Thyroid gland (tissue), 4 donors: ENCODE results near the gene NKAIN4. TPM values are rescaled to one million over a fixed set of nuclear protein-coding genes. Genes with fewer than 3 reads are reported as not detected.
A peak's percentile ranks its signal among the peaks of the same experiment; 100 is the strongest.

Source experiments
- DNase-seq, 2 donors: peaks; one replicate each; pipeline ENCODE4 v3.0.0-alpha.2; 2019
- H3K27ac ChIP-seq, 3 donors: fragments of 200-600 bp; sonication (generic); 1 replicate in 2 of 3; 2 replicates in 1 of 3; pipeline ENCODE4 v1.5.1; 2016 to 2019; ENCODE audit warnings: mild to moderate bottlenecking in 1 of 3, moderate library complexity in 1 of 3
- H3K27me3 ChIP-seq: fragments of 200-600 bp; sonication (generic); one replicate; pipeline ENCODE4 v1.5.1; 2019
- H3K36me3 ChIP-seq, 2 donors: fragments of 200-600 bp; sonication (generic); one replicate each; pipeline ENCODE4 v1.5.1; 2016 to 2019
- H3K4me1 ChIP-seq, 2 donors: fragments of 200-600 bp; sonication (generic); one replicate each; pipeline ENCODE4 v1.5.1; 2017 to 2019
- H3K4me3 ChIP-seq, 3 donors: fragments of 200-600 bp; sonication (generic); replicated peaks in 1 of 3; 1 replicate in 2 of 3; 2 replicates in 1 of 3; pipeline ENCODE4 v1.5.1; 2016; ENCODE audit warnings: mild to moderate bottlenecking in 1 of 3
- H3K9me3 ChIP-seq: fragments of 200-600 bp; sonication (generic); one replicate; pipeline ENCODE4 v1.5.1; 2017
- CTCF ChIP-seq, 6 experiments: fragments of 200-600 bp in 3 of 6; fragments of 450-650 bp in 3 of 6; sonication (generic) in 3 of 6; IDR thresholded peaks; one replicate each; pipeline ENCODE4 v1.5.1; 2016 to 2019; ENCODE audit warnings: antibody characterized with exemption in 6 of 6, mild to moderate bottlenecking in 2 of 6, inconsistent platforms in 1 of 6, moderate library complexity in 1 of 6
- POLR2A ChIP-seq, 2 donors: fragments of 450-650 bp; IDR thresholded peaks; one replicate each; pipeline ENCODE4 v1.6.1; 2017; ENCODE audit warnings: antibody characterized with exemption in 2 of 2, mild to moderate bottlenecking in 2 of 2, moderate library complexity in 1 of 2
- WGBS, 2 donors: methylation state at CpG; one replicate each; pipeline ENCODE4 v1.1.5; 2017; 5-methylcytosine and 5-hydroxymethylcytosine counted together
- intact Hi-C: fragments of 100-400 bp; cut with DNase I; formaldehyde crosslinking; loops from one replicate; pipeline ENCODE4 v1.15.1; 2023
- total RNA-seq, 4 donors: library from RNA; depleted of rRNA; stranded (reverse); fragments of >200 nt; gene quantifications; one replicate each; pipeline ENCODE4 v1.2.3, GENCODE V29; 2016

NKAIN4 gene
- total RNA-seq, 4 donors from 2014 or later, result 0.45 to 5.5 (median 0.67) TPM; not detected in 1

GRCh38 chr20:63269724-63270123, 15.5 kb upstream of the NKAIN4 start:
- H3K27ac ChIP-seq, result no peak overlapping the region
- H3K4me3 ChIP-seq, result no peak overlapping the region
- DNase-seq, result no peak
- H3K36me3 ChIP-seq, result no peaks in the 10 kb centered on the region
- intact Hi-C loops, result no loop called here
- TF ChIP-seq POLR2A (IDR thresholded peaks at IDR 0.05) (no peak), CTCF (IDR thresholded peaks at IDR 0.05) (no peak)
- peaks cover 23 to 47% of the 10 kb centered on the region in 2 donors for H3K4me1 ChIP-seq
- H3K9me3 ChIP-seq, result no peaks in the 10 kb centered on the region
- 94 to 96% methylated on average over 9 of the region's 9 CpGs for WGBS, 2 donors
- H3K27me3 ChIP-seq, result no peaks in the 10 kb centered on the region

GRCh38 chr20:63268671-63269439, 14.6 kb upstream of the NKAIN4 start:
- no peak overlapping the region for H3K4me3 ChIP-seq
- H3K4me1 ChIP-seq, result peaks cover 17 to 47% of the 10 kb centered on the region in 2 donors
- TF ChIP-seq POLR2A (IDR thresholded peaks at IDR 0.05) (no peak), CTCF (IDR thresholded peaks at IDR 0.05) (no peak)
- no peak overlapping the region for H3K27ac ChIP-seq
- no peaks in the 10 kb centered on the region for H3K27me3 ChIP-seq
- WGBS, 2 donors, result 33 to 37% methylated on average over 12 to 13 of the region's 18 CpGs
- H3K36me3 ChIP-seq, result no peaks in the 10 kb centered on the region
- H3K9me3 ChIP-seq, result no peaks in the 10 kb centered on the region
- intact Hi-C loops, result no loop called here
- peak in 1 of 2 donors; percentile 34 for DNase-seq

- Histone ChIP-seq H3K4me1 (peaks cover 11 to 43% of the 10 kb centered on the region in 2 donors), H3K36me3 (no peaks in the 10 kb centered on the region), H3K4me3 (no peak overlapping the region), H3K27me3 (no peaks in the 10 kb centered on the region), H3K9me3 (no peaks in the 10 kb centered on the region), H3K27ac (no peak overlapping the region)
- WGBS, 2 donors, result 37 to 55% methylated on average over 5 to 7 of the region's 7 CpGs
- TF ChIP-seq POLR2A (IDR thresholded peaks at IDR 0.05), result no peak
- TF ChIP-seq CTCF (IDR thresholded peaks at IDR 0.05), result no peak
- intact Hi-C loops, result no loop called here
- peak in 1 of 2 donors; percentile 27 for DNase-seq
Observed at GRCh38 chr20:63268256-63268655, 14.0 kb upstream of the NKAIN4 start.

- no peak for DNase-seq
- 43 to 80% methylated on average over 2 to 5 of the region's 9 CpGs for WGBS, 2 donors
- Histone ChIP-seq H3K27ac (no peak overlapping the region), H3K27me3 (no peaks in the 10 kb centered on the region), H3K4me3 (no peak overlapping the region), H3K36me3 (no peaks in the 10 kb centered on the region), H3K4me1 (peaks cover 8 to 43% of the 10 kb centered on the region in 2 donors), H3K9me3 (no peaks in the 10 kb centered on the region)
- TF ChIP-seq POLR2A (IDR thresholded peaks at IDR 0.05), result no peak
- TF ChIP-seq CTCF (IDR thresholded peaks at IDR 0.05), result no peak
- intact Hi-C loops, result no loop called here
Observed at GRCh38 chr20:63267691-63268090, 13.4 kb upstream of the NKAIN4 start.

GRCh38 chr20:63265891-63266515, 11.7 kb upstream of the NKAIN4 start:
- intact Hi-C loops, result no loop called here
- TF ChIP-seq POLR2A (IDR thresholded peaks at IDR 0.05) (no peak), CTCF (IDR thresholded peaks at IDR 0.05) (no peak)
- no peak for DNase-seq
- 64 to 71% methylated on average over 11 to 12 of the region's 12 CpGs for WGBS, 2 donors
- H3K4me3 ChIP-seq, result no peak overlapping the region
- H3K27me3 ChIP-seq, result no peaks in the 10 kb centered on the region
- no peaks in the 10 kb centered on the region for H3K36me3 ChIP-seq
- H3K9me3 ChIP-seq, result no peaks in the 10 kb centered on the region
- H3K27ac ChIP-seq, result no peak overlapping the region
- peaks cover 11 to 49% of the 10 kb centered on the region in 2 donors for H3K4me1 ChIP-seq
